ENCODE data around the gene RIC8A.

The RIC8A gene

DNA sequence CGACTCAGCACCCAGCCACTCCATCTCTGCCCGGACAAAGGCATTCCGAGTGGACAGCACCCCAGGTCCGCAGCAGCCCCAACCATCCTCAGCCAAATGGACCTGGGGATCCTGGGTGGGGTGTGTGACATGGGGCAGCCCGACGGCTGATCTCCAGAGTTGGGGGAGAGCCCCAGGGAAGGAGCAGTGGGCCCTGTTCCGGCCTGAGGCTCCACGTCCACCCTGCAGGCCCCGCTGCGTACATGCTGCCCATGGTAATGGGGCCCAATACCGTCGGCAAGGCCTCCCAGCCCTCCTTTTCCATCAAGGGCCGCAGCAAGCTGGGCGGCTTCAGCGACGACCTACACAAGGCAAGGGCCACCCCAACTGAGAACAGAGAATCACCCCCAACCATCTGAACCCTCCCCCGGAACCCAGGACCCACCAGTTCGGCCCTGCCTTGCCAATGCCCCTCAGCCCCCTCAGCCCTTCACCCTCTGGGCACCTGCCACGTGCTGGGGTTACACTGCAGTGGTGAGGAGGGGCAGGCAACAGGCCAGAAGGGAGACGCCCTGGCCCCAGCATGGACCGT is 9.2 kb upstream of the RIC8A start:
- Histone ChIP-seq H3K9ac (ENCODE audit: low read length) (no peak overlapping the region), H3K27me3 (ENCODE audit: control insufficient read depth in 1 of 2, insufficient read depth in 2 of 2, low read length in 2 of 2) (no peaks in the 10 kb centered on the region), H3K4me1 (ENCODE audit: insufficient read depth, low read length) (no peaks in the 10 kb centered on the region), H3K36me3 (ENCODE audit: insufficient read depth, low read length) (peaks cover 28% of the 10 kb centered on the region), H3K27ac (ENCODE audit: low read depth, low read length) (no peak overlapping the region), H3K9me3 (ENCODE audit: low read length) (no peaks in the 10 kb centered on the region), H3K4me3 (ENCODE audit: low read depth in 1 of 2, low read length in 2 of 2) (no peak overlapping the region)

DNA sequence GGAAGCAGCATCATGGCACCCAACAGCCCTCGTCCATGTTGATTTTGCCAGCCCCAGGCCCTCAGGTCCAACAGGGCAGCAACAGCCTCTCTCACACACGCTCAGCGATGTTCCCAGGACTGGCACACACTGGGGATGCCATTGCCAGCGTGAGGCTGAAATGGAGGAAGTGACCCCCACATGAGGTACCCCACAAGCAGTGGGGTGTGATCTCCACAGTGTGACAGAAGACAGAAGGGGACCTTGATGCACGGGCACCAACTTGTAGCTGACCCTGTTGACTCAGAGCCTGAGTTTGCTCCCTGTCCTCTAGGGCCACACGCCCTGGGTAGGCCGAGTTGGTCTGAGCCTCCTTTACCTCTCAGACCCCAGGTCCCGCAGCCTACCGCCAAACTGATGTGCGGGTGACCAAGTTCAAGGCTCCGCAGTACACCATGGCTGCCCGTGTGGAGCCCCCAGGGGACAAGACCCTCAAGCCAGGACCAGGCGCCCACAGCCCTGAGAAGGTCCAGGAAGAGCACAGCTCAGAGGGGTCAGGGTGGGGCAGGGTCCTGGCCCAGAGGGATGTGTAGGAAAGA is 8.4 kb upstream of the RIC8A start:
- Histone ChIP-seq H3K36me3 (ENCODE audit: insufficient read depth, low read length) (peaks cover 35% of the 10 kb centered on the region), H3K4me1 (ENCODE audit: insufficient read depth, low read length) (no peaks in the 10 kb centered on the region), H3K27ac (ENCODE audit: low read depth, low read length) (no peak overlapping the region), H3K4me3 (ENCODE audit: low read depth in 1 of 2, low read length in 2 of 2) (no peak overlapping the region), H3K9me3 (ENCODE audit: low read length) (no peaks in the 10 kb centered on the region), H3K9ac (ENCODE audit: low read length) (no peak overlapping the region), H3K27me3 (ENCODE audit: control insufficient read depth in 1 of 2, insufficient read depth in 2 of 2, low read length in 2 of 2) (no peaks in the 10 kb centered on the region)

DNA sequence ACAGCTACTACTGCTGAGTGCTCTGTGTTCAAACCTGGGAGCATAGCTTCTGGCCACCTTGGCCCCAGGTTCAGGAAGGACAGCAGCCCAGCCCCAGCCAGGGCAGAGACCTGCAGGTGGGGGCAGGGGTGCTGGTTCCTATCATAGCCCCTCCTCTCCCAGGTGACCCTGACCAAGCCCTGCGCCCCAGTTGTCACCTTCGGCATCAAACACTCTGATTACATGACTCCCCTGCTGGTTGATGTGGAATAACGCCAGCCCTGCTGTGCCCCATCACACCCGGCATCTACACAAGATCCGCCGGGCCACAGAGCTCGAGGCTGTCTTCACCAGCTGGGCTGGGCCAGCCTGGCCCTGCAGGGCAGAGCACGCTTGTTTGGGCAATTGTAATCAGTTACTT is 7.7 kb upstream of the RIC8A start:
- Histone ChIP-seq H3K36me3 (ENCODE audit: insufficient read depth, low read length) (peaks cover 42% of the 10 kb centered on the region), H3K9me3 (ENCODE audit: low read length) (no peaks in the 10 kb centered on the region), H3K4me3 (ENCODE audit: low read depth in 1 of 2, low read length in 2 of 2) (no peak overlapping the region), H3K27ac (ENCODE audit: low read depth, low read length) (no peak overlapping the region), H3K27me3 (ENCODE audit: control insufficient read depth in 1 of 2, insufficient read depth in 2 of 2, low read length in 2 of 2) (no peaks in the 10 kb centered on the region), H3K9ac (ENCODE audit: low read length) (no peak overlapping the region), H3K4me1 (ENCODE audit: insufficient read depth, low read length) (no peaks in the 10 kb centered on the region)

DNA sequence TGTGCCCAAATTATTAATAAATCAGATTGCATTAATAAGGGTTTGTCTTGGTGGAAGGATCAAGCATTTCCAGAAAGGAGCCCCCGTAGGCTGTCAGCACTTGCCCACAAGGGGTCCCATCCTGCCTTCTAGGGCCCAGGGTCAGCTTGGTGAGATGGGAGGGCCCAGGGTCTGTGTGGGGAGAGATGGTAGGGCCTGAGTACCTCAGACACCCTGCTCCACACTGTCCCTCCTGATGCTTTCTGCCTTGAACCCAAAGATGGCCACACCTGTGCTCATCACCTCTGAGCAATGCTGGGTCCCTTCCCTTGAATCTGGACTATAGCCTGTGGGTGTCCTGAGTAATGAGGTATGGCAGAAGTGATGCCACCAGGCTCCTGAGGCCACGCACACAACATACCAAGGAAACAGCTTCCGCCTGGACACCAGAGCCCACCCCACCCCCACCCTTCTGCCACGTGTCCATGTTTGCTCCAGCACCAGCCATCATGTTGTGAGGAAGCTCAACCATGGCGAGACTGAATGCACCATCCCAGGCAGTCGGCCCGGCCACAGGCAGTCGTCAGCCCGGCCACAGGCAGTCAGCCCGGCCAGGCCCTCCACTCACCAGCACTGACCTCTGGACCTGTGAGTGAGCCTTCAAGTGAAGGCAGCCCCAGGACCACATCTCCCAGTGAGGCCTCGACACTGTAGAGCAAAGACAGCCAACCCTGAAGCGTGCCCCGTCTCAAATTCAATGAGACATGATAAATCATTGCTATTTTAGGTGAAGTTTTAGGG is 7.1 kb upstream of the RIC8A start:
- no peak overlapping the region for H3K9ac ChIP-seq (ENCODE audit: low read length)
- no peak overlapping the region for H3K27ac ChIP-seq (ENCODE audit: low read depth, low read length)
- H3K4me3 ChIP-seq (ENCODE audit: low read depth in 1 of 2, low read length in 2 of 2) = no peak overlapping the region
- peaks cover 48% of the 10 kb centered on the region for H3K36me3 ChIP-seq (ENCODE audit: insufficient read depth, low read length)
- peaks cover 6% of the 10 kb centered on the region for H3K4me1 ChIP-seq (ENCODE audit: insufficient read depth, low read length)
- H3K9me3 ChIP-seq (ENCODE audit: low read length) = no peaks in the 10 kb centered on the region
- H3K27me3 ChIP-seq (ENCODE audit: control insufficient read depth in 1 of 2, insufficient read depth in 2 of 2, low read length in 2 of 2) = no peaks in the 10 kb centered on the region

DNA sequence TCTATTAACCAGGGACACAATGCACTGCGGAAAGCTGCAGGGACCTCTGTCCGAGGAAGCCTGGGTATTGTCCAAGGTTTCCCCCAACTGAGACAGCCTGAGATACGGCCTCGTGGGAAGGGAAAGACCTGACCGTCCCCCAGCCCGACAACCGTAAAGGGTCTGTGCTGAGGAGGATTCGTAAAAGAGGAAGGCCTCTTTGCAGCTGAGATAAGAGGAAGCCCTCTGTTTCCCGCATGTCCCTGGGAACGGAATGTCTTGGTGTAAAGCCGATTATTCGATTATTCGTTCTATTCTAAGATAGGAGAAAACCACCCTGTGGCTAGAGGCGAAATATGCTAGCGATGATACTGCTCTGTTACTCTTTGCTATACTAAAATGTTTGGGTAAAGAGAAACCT is 5.5 kb upstream of the RIC8A start:
- Histone ChIP-seq H3K4me1 (ENCODE audit: insufficient read depth, low read length) (peaks cover 17% of the 10 kb centered on the region), H3K9me3 (ENCODE audit: low read length) (no peaks in the 10 kb centered on the region), H3K36me3 (ENCODE audit: insufficient read depth, low read length) (peaks cover 57% of the 10 kb centered on the region), H3K27me3 (ENCODE audit: control insufficient read depth in 1 of 2, insufficient read depth in 2 of 2, low read length in 2 of 2) (no peaks in the 10 kb centered on the region), H3K9ac (ENCODE audit: low read length) (no peak overlapping the region), H3K4me3 (ENCODE audit: low read depth in 1 of 2, low read length in 2 of 2) (no peak overlapping the region), H3K27ac (ENCODE audit: low read depth, low read length) (no peak overlapping the region)

DNA sequence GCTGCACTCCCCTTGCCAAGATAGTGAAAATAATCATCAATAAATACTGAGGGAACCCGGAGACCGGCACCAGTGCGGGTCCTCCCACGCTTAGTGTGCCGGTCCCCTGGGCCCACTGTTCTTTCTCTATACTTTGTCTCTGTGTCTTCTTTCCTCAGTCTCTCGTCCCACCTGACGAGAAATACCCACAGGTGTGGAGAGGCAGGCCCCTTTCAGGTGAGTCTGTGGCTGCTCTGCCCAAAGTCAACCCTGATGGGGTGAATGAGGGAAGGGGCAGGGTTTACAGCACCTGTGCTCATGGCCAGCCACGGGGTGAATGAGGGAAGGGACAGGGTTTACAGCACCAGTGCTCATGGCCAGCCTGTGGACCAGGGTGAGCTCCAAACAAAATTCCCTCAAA is 5.0 kb upstream of the RIC8A start:
- H3K27ac ChIP-seq (ENCODE audit: low read depth, low read length) = no peak overlapping the region
- no peak overlapping the region for H3K9ac ChIP-seq (ENCODE audit: low read length)
- H3K36me3 ChIP-seq (ENCODE audit: insufficient read depth, low read length) = peaks cover 57% of the 10 kb centered on the region
- H3K27me3 ChIP-seq (ENCODE audit: control insufficient read depth in 1 of 2, insufficient read depth in 2 of 2, low read length in 2 of 2) = no peaks in the 10 kb centered on the region
- no peaks in the 10 kb centered on the region for H3K9me3 ChIP-seq (ENCODE audit: low read length)
- H3K4me3 ChIP-seq (ENCODE audit: low read depth in 1 of 2, low read length in 2 of 2) = no peak overlapping the region
- peaks cover 17% of the 10 kb centered on the region for H3K4me1 ChIP-seq (ENCODE audit: insufficient read depth, low read length)

DNA sequence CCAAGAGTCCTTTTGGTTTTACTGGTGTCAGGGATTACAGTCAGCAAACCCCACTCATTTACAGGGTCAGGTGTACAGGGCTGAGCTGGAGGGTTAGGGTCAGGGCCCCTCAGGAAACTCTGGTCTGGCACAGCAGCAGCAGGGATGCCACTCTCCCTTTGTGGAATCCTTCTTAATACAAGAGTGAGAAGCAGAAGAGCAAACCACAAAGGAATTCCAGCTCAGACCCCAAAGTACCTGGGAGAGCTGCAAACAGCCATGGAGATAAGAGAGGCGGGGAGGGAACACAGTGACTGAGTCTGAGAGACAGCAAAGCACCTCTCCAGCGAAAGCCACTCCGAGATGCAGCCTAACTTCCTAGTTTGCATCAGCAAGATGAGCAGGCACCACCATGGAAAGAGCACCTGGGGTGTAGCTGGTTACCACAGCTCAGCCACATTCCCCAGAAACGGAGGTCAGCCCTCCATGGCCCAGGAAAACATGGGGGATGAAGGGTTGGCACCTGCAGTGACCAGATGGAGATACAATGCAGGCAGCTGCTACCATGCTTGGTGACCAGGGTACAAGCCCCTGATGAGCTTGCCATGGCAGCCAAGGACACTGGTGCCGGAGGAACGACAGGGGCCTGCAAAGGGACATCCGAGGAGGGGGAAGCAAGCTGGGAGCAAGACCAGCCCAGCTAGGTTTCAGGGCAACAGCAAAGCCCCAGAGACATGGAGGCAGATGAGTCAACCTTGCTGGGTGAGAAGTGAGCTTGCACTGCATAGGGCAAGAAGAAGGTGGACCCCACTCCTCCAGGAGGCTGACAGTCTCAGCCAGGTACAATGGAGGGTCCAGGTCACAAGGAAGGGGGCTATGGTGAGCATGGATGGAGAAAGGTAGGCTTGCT is 4.2 kb upstream of the RIC8A start:
- peaks cover 57% of the 10 kb centered on the region for H3K36me3 ChIP-seq (ENCODE audit: insufficient read depth, low read length)
- no peak overlapping the region for H3K27ac ChIP-seq (ENCODE audit: low read depth, low read length)
- H3K4me1 ChIP-seq (ENCODE audit: insufficient read depth, low read length) = peaks cover 17% of the 10 kb centered on the region
- no peak overlapping the region for H3K4me3 ChIP-seq (ENCODE audit: low read depth in 1 of 2, low read length in 2 of 2)
- no peak overlapping the region for H3K9ac ChIP-seq (ENCODE audit: low read length)
- no peaks in the 10 kb centered on the region for H3K27me3 ChIP-seq (ENCODE audit: control insufficient read depth in 1 of 2, insufficient read depth in 2 of 2, low read length in 2 of 2)
- no peaks in the 10 kb centered on the region for H3K9me3 ChIP-seq (ENCODE audit: low read length)

DNA sequence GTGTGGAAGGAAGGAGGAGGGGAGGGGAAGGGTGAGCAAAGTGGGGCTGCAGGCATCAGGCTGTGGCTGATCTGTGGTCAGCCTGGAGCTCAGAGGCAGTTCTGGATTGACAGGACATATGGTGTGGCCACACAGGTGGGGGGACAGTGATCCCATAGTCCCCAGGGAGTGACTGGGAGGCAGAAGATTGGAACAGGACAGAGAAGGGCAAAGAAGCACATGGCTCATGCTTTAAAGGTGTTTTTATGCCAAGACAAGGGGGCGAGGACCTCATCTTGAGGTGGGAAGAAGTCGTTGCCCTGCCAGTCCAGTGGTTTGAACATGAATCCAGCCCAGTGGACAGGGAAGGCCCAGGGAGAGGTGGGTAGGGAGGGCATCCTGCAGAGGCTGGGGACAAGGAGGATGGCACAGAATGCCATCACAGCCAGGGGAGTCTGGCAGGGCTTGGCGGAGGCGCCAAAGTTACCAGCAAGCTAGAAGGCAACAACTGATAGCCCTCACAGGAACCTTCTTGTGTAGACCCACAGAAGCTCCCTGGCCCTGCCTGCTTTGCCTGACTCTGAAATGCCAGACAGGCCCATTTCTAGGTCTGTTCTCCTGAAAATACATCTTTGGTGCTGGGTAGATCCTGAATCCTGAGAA is 3.4 kb upstream of the RIC8A start:
- H3K27ac ChIP-seq (ENCODE audit: low read depth, low read length) = no peak overlapping the region
- H3K4me1 ChIP-seq (ENCODE audit: insufficient read depth, low read length) = peaks cover 17% of the 10 kb centered on the region
- no peak overlapping the region for H3K9ac ChIP-seq (ENCODE audit: low read length)
- H3K9me3 ChIP-seq (ENCODE audit: low read length) = no peaks in the 10 kb centered on the region
- H3K4me3 ChIP-seq (ENCODE audit: low read depth in 1 of 2, low read length in 2 of 2) = no peak overlapping the region
- H3K36me3 ChIP-seq (ENCODE audit: insufficient read depth, low read length) = peaks cover 57% of the 10 kb centered on the region
- H3K27me3 ChIP-seq (ENCODE audit: control insufficient read depth in 1 of 2, insufficient read depth in 2 of 2, low read length in 2 of 2) = no peaks in the 10 kb centered on the region

DNA sequence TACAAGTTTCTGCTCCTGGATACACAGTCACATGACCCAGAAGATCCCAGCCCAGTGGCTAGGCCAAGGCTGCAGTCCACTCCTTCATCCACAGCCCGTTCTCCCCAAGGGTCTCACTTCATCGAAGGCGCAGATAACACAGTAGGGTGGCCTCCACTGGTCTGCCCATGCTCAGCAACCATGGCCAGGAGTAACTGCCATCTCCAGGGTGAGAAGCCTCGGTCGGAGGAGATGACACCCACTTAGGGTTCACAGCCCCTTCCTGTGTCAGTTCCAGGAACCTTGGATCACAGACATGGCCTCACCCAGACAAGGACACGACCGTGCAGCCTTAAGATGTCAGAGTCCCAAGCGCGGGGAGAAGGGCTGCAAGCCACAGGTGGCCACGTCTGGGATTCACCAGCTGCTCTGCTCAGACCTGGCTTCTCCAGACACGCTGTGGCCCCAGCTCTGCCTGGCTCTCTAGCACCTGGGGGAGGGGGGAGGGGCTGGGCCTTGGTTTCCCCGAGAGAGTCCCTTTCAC is 2.9 kb upstream of the RIC8A start:
- H3K9ac ChIP-seq (ENCODE audit: low read length) = no peak overlapping the region
- no peak overlapping the region for H3K27ac ChIP-seq (ENCODE audit: low read depth, low read length)
- H3K27me3 ChIP-seq (ENCODE audit: control insufficient read depth in 1 of 2, insufficient read depth in 2 of 2, low read length in 2 of 2) = no peaks in the 10 kb centered on the region
- H3K4me1 ChIP-seq (ENCODE audit: insufficient read depth, low read length) = peaks cover 23% of the 10 kb centered on the region
- H3K4me3 ChIP-seq (ENCODE audit: low read depth in 1 of 2, low read length in 2 of 2) = no peak overlapping the region
- H3K9me3 ChIP-seq (ENCODE audit: low read length) = no peaks in the 10 kb centered on the region
- H3K36me3 ChIP-seq (ENCODE audit: insufficient read depth, low read length) = peaks cover 59% of the 10 kb centered on the region

DNA sequence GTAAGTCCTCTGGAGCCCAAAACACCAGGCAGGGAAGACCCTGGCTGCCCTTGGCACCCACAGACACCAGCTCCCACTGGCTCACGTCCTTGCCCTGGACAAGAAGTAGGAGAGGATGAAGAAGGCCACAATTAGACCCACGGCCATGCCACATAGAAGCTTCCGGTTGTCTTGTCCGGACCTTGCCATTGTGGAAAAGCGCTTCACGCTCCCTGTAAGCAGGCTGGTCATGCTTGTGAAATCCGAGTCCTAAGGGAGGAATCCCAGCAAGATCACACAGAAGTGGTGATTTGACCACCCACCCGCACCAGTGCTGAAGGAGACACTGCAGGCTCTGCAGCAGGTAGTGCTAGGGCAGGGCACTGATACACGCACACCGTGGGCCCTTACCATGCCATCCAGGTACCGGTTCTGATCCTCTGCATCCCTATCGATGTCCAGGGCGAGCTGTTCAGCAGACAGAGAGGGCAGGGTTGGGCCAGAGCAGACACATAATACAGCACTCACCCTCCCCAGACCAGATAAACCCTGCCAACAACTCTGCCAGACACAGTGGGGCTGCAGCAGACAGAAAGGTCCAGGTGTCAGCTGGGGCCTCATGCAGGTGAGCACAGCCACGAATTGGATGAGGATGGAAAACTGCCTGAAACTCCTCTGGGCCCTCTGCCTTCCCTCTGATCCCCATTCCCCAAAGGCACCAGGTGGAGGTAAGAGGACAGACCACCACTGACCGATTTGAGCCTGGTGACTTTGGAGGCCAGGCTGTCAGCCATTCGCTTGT is 2.1 kb upstream of the RIC8A start:
- no peaks in the 10 kb centered on the region for H3K27me3 ChIP-seq (ENCODE audit: control insufficient read depth in 1 of 2, insufficient read depth in 2 of 2, low read length in 2 of 2)
- H3K9me3 ChIP-seq (ENCODE audit: low read length) = no peaks in the 10 kb centered on the region
- peaks cover 62% of the 10 kb centered on the region for H3K36me3 ChIP-seq (ENCODE audit: insufficient read depth, low read length)
- H3K4me1 ChIP-seq (ENCODE audit: insufficient read depth, low read length) = peaks cover 30% of the 10 kb centered on the region
- no peak overlapping the region for H3K27ac ChIP-seq (ENCODE audit: low read depth, low read length)
- H3K4me3 ChIP-seq (ENCODE audit: low read depth in 1 of 2, low read length in 2 of 2) = peak overlapping the region in 1 of 2 donors; percentile 99
- no peak overlapping the region for H3K9ac ChIP-seq (ENCODE audit: low read length)
